Activated naive CD8-positive, alpha-beta T cell treated with anti-CD3 and anti-CD28 coated beads, Interleukin-2, amount 10 ng/mL, durations not matched to agents 7 days and 5 days (primary cell): ENCODE data around the gene LILRB2. TPM values are rescaled to one million over a fixed set of nuclear protein-coding genes. Genes with fewer than 3 reads are reported as not detected.
"Not testable (repeated sequence)": the region's sequence is repeated elsewhere in the genome, so short reads cannot be mapped to it uniquely, and the experiment has no call there.

ENCODE experiments used
- ATAC-seq: fragments of 150-1000 bp; cut with Tn5 transposase; one replicate; pipeline ENCODE4 v1.10.0; 2021; ENCODE audit warnings: low read depth, moderate library complexity
- POLR2A ChIA-PET: fragments of 350-600 bp; sonication (Branson Sonifier 250); formaldehyde crosslinking; loops from one replicate; lab custom pipeline; 2021; ENCODE audit warnings: antibody characterized with exemption; lab: Charles Lee
- DNase-seq: peaks from one replicate; pipeline ENCODE4 v3.0.0; 2021
- H3K27ac Mint-ChIP-seq: one replicate; pipeline ENCODE4 v1.8.0; 2022; ENCODE audit warnings: mild to moderate bottlenecking, mixed read lengths
- H3K27me3 Mint-ChIP-seq: one replicate; pipeline ENCODE4 v1.8.0; 2022; ENCODE audit warnings: mild to moderate bottlenecking, moderate library complexity, mixed read lengths
- H3K36me3 Mint-ChIP-seq: one replicate; pipeline ENCODE4 v1.8.0; 2021; ENCODE audit warnings: mild to moderate bottlenecking, mixed read lengths
- H3K4me1 Mint-ChIP-seq: one replicate; pipeline ENCODE4 v1.8.0; 2021; ENCODE audit warnings: mixed read lengths
- H3K4me3 Mint-ChIP-seq: one replicate; pipeline ENCODE4 v1.8.0; 2022; ENCODE audit warnings: mild to moderate bottlenecking, moderate library complexity, mixed read lengths
- H3K9me3 Mint-ChIP-seq: one replicate; pipeline ENCODE4 v1.8.0; 2021; ENCODE audit warnings: mixed read lengths
- total RNA-seq, 2 experiments: library from RNA; stranded (reverse); gene quantifications; one replicate each; pipeline ENCODE4 v1.2.3, GENCODE V29; 2021

Gene LILRB2
- under 1 TPM; 0.55 to 0.57 TPM for total RNA-seq

GRCh38 chr19:54281007-54281728 is at the start of gene LILRB2:
Gene LILRB2 (minus strand): TSS chr19:54281110. CDS start chr19:54280496, 614 bp downstream.
- peaks cover 11% of the 10 kb centered on the region for H3K4me1 Mint-ChIP-seq
- ATAC-seq (no peak), DNase-seq (no peak)
- POLR2A ChIA-PET: no interaction called here
- peaks cover 34% of the 10 kb centered on the region for H3K27me3 Mint-ChIP-seq
- no peaks in the 10 kb centered on the region for H3K36me3 Mint-ChIP-seq
- H3K4me3 Mint-ChIP-seq: no peak within 1 kb of the TSS
- no peaks in the 10 kb centered on the region for H3K9me3 Mint-ChIP-seq
- H3K27ac Mint-ChIP-seq: no peak within 1 kb of the TSS

- DNase-seq (no peak), ATAC-seq (no peak)
- peaks cover 12% of the 10 kb centered on the region for H3K4me1 Mint-ChIP-seq
- no peak overlapping the region for H3K27ac Mint-ChIP-seq
- peaks cover 9% of the 10 kb centered on the region for H3K27me3 Mint-ChIP-seq
- H3K4me3 Mint-ChIP-seq: no peak overlapping the region
- H3K36me3 Mint-ChIP-seq: no peaks in the 10 kb centered on the region
- H3K9me3 Mint-ChIP-seq: no peaks in the 10 kb centered on the region
- POLR2A ChIA-PET: no interaction called here
These were observed 48.7 kb upstream of the LILRB2 start for GRCh38 chr19:54329476-54330165.

- not testable (repeated sequence) for ATAC-seq, DNase-seq, H3K27ac Mint-ChIP-seq, H3K36me3 Mint-ChIP-seq, H3K9me3 Mint-ChIP-seq, H3K4me3 Mint-ChIP-seq
- peaks cover 13% of the 10 kb centered on the region for H3K27me3 Mint-ChIP-seq
- H3K4me1 Mint-ChIP-seq: peaks cover 12% of the 10 kb centered on the region
- POLR2A ChIA-PET: interaction anchor here (0.6 kb wide), 1 partner anchor 80 kb away, joined by 6 read pairs; no protein-coding TSS in a partner anchor
These were observed 47.9 kb upstream of the LILRB2 start for GRCh38 chr19:54328781-54329180.

DNA sequence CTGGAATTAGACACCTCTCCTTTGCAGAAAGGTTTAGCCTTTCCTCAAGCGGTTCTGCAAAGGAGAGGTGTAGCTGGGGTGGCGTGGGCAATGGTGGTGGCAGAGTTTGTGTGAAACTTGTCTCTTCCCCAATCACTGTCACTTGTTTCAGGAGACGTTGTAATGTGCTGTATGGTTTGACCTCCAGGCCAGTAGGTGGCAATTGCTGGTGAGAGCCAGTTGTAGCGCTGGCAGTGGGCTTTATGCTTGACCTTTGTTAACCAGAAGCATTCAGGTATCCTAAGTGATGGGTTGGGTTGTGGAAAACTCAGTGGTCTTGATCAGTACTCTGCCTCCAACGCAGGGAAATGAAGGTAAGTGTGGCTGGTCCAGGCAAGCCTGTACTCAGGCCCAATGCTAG is 44.7 kb upstream of the LILRB2 start:
- H3K27ac Mint-ChIP-seq: no peak overlapping the region
- no peak overlapping the region for H3K4me3 Mint-ChIP-seq
- no peaks in the 10 kb centered on the region for H3K36me3 Mint-ChIP-seq
- POLR2A ChIA-PET: interaction anchor here (3.0 kb wide), 1 partner anchor 63 kb away, joined by 9 read pairs; no protein-coding TSS in a partner anchor
- DNase-seq (no peak), ATAC-seq (no peak)
- no peaks in the 10 kb centered on the region for H3K9me3 Mint-ChIP-seq
- H3K27me3 Mint-ChIP-seq: peaks cover 16% of the 10 kb centered on the region
- H3K4me1 Mint-ChIP-seq: peaks cover 12% of the 10 kb centered on the region

DNA sequence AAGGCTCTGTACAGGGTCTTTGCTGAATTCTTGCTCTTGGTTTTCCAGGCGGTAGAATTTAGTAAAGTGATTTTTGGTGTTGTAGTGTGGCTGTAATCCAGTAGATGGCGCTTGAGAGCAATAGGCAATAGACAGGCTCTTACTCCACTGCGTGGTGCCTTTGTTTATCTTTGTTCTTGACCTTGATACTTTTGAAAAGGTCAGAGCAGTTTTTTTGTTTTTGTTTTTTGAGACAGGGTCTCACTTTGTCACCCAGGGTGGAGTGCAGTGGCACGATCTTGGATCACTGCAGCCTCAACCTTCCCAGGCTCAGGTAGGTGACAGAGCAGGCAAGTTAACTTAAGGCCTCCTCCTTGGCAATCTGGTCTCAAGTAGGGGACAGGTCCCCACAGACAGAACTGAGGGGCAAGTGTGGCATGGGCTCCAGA is 44.3 kb upstream of the LILRB2 start:
- peak; percentile 66 for ATAC-seq
- no peak for DNase-seq
- no peaks in the 10 kb centered on the region for H3K36me3 Mint-ChIP-seq
- POLR2A ChIA-PET: interaction anchor here (3.0 kb wide), 1 partner anchor 63 kb away, joined by 9 read pairs; no protein-coding TSS in a partner anchor
- H3K4me1 Mint-ChIP-seq: peaks cover 14% of the 10 kb centered on the region
- H3K4me3 Mint-ChIP-seq: no peak overlapping the region
- H3K27me3 Mint-ChIP-seq: peaks cover 19% of the 10 kb centered on the region
- no peak overlapping the region for H3K27ac Mint-ChIP-seq
- no peaks in the 10 kb centered on the region for H3K9me3 Mint-ChIP-seq

DNA sequence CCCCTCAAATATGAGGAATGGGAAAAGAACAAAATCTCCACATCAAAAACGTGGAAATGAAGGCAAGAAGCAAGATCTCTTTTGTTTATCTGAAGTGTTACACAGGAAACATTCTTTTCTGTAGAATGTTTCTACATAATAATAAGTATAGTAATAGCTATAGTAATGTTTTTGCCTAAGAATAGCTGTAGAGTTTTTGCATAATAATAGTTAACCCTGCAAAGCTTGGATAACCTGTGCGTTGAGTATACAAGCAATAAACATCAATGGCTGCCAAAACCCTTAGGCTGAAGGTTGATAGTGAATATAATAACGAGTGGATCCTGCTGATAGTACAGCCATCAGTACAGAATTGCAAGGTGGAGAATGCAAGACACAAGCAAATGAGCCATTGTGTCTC is 43.2 kb upstream of the LILRB2 start:
- H3K27me3 Mint-ChIP-seq: peaks cover 26% of the 10 kb centered on the region
- POLR2A ChIA-PET: no interaction called here
- peaks cover 16% of the 10 kb centered on the region for H3K4me1 Mint-ChIP-seq
- H3K4me3 Mint-ChIP-seq: no peak overlapping the region
- DNase-seq (no peak), ATAC-seq (no peak)
- no peaks in the 10 kb centered on the region for H3K36me3 Mint-ChIP-seq
- H3K9me3 Mint-ChIP-seq: no peaks in the 10 kb centered on the region
- H3K27ac Mint-ChIP-seq: no peak overlapping the region

- H3K9me3 Mint-ChIP-seq, POLR2A ChIA-PET, H3K4me3 Mint-ChIP-seq, H3K27ac Mint-ChIP-seq, H3K36me3 Mint-ChIP-seq, ATAC-seq, DNase-seq: not testable (repeated sequence)
- Mint-ChIP-seq H3K4me1 (peaks cover 13% of the 10 kb centered on the region), H3K27me3 (peaks cover 26% of the 10 kb centered on the region)
These were observed 42.0 kb upstream of the LILRB2 start for GRCh38 chr19:54322934-54323333.

DNA sequence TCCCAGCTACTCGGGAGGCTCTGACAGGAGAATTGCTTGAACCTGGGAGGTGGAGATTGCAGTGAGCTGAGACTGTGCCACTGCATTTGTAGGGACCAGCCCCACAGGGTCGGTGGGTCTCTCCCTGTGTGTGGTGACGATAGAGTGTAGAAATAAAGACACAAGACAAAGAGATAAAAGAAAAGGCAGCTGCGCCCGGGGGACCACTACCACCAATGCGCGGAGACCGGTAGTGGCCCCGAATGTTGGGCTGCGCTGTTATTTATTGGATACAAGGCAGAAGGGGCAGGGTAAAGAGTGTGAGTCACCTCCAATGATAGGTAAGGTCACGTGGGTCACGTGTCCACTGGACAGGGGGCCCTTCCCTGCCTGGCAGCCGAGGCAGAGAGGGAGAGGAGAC is 41.4 kb upstream of the LILRB2 start:
- DNase-seq, H3K36me3 Mint-ChIP-seq, ATAC-seq, H3K4me3 Mint-ChIP-seq, H3K9me3 Mint-ChIP-seq, POLR2A ChIA-PET, H3K27ac Mint-ChIP-seq: not testable (repeated sequence)
- Mint-ChIP-seq H3K4me1 (peaks cover 10% of the 10 kb centered on the region), H3K27me3 (peaks cover 29% of the 10 kb centered on the region)

DNA sequence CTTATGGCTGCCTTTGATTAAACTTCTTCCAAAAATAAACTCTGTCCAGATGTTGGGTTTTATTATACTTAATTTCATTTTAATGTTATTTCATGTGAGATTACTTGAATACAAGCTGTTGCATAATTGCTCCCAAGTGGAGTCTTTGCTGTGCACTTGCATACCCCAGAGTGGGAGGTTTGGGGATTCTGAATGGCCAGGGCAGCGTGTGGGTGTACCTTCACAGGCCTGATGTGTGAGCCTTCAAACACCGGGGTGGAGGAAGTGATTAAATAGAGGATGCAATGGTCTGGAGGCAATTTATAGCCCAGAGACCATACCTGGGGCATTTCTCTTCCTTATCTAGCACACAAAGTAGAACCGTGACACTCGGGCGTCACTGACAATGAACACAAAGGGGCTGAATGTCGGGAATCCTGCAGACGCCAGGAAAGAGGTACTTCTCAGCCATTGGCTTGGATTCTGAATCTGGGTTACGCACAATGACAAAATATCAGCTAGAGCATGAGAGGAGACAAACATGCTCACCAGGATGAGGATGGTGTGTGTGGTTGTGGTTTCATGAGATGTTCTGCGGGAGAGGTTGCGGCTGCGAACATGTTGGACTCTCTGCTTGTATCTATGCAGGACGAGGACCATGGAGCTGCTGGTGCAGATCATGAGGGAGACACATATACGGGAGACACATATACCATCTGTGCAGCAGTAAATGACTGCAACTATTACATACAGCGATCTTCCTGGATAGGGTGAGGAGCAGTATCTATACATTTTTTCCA is 39.2 kb upstream of the LILRB2 start:
- ATAC-seq: no peak
- Mint-ChIP-seq H3K4me1 (peaks cover 8% of the 10 kb centered on the region), H3K27ac (no peak overlapping the region), H3K9me3 (no peaks in the 10 kb centered on the region), H3K4me3 (no peak overlapping the region), H3K36me3 (no peaks in the 10 kb centered on the region), H3K27me3 (peaks cover 31% of the 10 kb centered on the region)
- DNase-seq: no peak
- POLR2A ChIA-PET: no interaction called here

GRCh38 chr19:54319049-54319448 is 38.1 kb upstream of the LILRB2 start:
- POLR2A ChIA-PET: no interaction called here
- ATAC-seq: no peak
- H3K4me1 Mint-ChIP-seq: peaks cover 8% of the 10 kb centered on the region
- H3K36me3 Mint-ChIP-seq: no peaks in the 10 kb centered on the region
- no peak overlapping the region for H3K4me3 Mint-ChIP-seq
- H3K27ac Mint-ChIP-seq: no peak overlapping the region
- H3K9me3 Mint-ChIP-seq: no peaks in the 10 kb centered on the region
- no peak for DNase-seq
- H3K27me3 Mint-ChIP-seq: peaks cover 26% of the 10 kb centered on the region

- no peak for DNase-seq
- POLR2A ChIA-PET: interaction anchor here (0.5 kb wide), 1 partner anchor 130 kb away, joined by 3 read pairs; no protein-coding TSS in a partner anchor
- no peaks in the 10 kb centered on the region for H3K9me3 Mint-ChIP-seq
- no peaks in the 10 kb centered on the region for H3K36me3 Mint-ChIP-seq
- peaks cover 35% of the 10 kb centered on the region for H3K27me3 Mint-ChIP-seq
- H3K27ac Mint-ChIP-seq: no peak overlapping the region
- no peak for ATAC-seq
- H3K4me1 Mint-ChIP-seq: peaks cover 8% of the 10 kb centered on the region
- H3K4me3 Mint-ChIP-seq: no peak overlapping the region
These were observed 37.0 kb upstream of the LILRB2 start for GRCh38 chr19:54317965-54318240.

DNA sequence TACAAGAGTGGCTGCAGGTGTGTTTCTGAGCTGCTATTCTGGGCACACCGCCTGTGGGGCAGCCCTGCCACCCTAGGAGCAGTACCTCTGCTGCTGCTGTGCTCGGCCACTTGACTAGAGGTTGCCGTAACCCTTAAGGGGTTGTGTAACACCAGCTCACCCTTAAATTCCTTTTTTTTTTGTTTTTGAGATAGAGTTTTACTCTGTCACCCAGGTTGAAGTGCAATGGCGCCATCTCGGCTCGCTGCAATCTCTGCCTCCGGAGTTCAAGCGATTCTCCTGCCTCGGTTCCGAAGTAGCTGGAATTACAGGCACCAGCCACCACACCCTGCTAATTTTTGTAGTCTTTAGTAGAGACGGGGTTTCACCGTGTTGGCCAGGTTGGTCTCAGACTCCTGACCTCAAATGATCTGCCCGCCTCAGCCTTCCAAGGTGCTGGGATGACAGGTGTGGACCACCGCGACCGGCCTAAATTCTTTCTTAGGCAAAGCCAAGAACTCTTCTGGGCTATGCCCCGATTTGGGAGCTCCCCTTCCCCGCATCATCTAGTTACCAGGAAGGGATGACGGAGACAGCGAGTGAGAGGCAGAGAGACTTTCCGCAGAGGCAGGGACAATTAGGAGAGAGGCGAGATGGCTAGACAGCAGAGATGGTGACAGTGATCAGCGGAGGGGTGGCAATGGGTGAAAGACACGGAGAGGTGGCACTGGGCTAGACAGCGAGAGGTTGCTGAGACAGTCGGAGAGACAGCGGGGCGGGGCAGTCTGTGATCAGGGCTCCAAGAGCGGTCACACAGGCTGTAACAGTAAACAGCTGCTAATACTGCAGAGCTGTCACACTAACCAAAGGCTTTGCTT is 36.4 kb upstream of the LILRB2 start:
- no peaks in the 10 kb centered on the region for H3K9me3 Mint-ChIP-seq
- H3K4me1 Mint-ChIP-seq: peaks cover 8% of the 10 kb centered on the region
- H3K36me3 Mint-ChIP-seq: no peaks in the 10 kb centered on the region
- H3K27me3 Mint-ChIP-seq: peaks cover 41% of the 10 kb centered on the region
- no peak overlapping the region for H3K4me3 Mint-ChIP-seq
- DNase-seq: no peak
- POLR2A ChIA-PET: interaction anchor here (0.5 kb wide), 1 partner anchor 130 kb away, joined by 3 read pairs; no protein-coding TSS in a partner anchor
- H3K27ac Mint-ChIP-seq: no peak overlapping the region
- no peak for ATAC-seq

DNA sequence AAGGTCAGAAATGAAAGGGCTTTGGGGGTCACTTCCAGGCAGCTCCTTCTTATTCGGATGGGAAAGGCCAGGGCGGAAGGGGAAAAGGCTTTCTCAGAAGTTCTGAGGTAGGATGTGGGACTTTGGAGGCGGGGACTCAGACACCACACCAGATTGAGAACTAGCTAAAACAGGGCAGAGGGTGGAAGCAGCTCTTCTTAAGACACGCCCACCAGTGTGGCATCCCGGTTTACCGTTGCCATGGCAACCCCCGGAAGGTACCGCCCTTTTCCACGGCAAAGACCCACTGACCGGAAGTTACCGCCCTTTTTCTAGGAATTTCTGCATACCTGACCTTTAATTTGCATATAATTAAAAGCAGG is 35.8 kb upstream of the LILRB2 start:
- Mint-ChIP-seq H3K9me3 (no peaks in the 10 kb centered on the region), H3K4me1 (peaks cover 8% of the 10 kb centered on the region), H3K4me3 (no peak overlapping the region), H3K27ac (no peak overlapping the region), H3K36me3 (no peaks in the 10 kb centered on the region), H3K27me3 (peaks cover 44% of the 10 kb centered on the region)
- POLR2A ChIA-PET: no interaction called here
- no peak for DNase-seq
- ATAC-seq: peak; percentile 33
